CD4-positive, alpha-beta T cell treated with Interleukin-1 beta for 1 hour (primary cell): Measurements from ENCODE around the gene CHST8.
A peak's percentile ranks its signal among the peaks of the same experiment; 100 is the strongest.
"Not testable (repeated sequence)": the region's sequence is repeated elsewhere in the genome, so short reads cannot be mapped to it uniquely, and the experiment has no call there.

ENCODE experiments used
- DNase-seq, 2 donors: peaks; one replicate each; pipeline ENCODE4 v3.0.0-alpha.2; 2020 to 2022

Gene CHST8

DNA sequence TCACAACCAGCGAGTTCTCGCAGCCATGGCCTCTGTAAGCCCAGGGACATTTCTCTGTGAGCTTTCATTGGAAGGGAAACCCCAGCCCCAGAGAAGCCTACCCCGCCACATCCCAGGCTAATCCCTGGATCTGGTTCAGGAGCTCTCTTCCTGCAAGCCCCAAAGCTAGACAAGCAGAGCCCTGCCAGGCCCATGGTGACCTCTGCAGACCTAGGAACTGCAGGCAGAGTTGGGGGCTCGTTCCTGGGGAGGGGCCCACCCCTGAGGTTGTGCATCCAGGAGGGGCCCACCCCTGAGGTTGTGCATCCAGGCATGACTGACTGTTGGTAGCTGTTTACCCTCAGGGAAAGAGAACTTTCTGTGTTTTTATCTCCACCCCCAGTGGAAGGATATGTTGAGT, 196.7 kb downstream of the CHST8 start:
- DNase-seq, result no peak

DNA sequence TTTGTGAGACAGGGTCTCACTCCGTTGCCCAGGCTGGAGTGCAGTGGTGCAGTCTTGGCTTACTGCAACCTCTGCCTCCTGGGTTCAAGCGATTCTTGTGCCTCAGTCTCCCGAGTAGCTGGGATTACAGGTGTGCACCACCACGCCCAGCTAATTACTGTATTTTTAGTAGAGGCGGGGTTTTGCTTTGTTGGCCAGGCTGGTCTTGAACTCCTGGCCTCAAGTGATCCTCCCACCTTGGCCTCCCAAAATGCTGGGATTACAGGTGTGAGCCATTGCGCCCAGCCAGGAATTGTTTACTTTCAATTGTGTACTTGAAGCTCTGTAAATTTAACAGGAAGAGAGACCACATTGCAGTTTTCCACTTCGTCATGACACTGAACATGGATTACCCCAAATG, 197.3 kb downstream of the CHST8 start:
- DNase-seq, result not testable (repeated sequence)

DNA sequence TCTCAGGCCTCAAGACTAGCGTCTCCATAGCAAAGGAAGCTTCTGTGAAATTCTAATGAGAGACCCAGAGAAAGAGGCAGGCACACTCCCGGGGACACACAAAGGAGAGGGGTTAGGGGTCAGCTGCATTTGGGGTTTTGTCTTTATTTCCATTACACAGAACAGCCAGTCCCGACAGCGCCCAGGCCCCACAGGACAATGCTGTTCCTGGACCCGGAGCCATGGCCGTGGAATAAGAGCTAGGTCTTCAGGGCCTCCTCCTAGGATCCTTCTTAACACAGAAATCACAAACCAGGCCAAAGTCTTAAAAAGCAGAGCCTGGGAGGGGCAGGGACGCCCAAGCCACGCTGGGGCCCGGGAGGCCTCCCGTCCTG, 197.7 kb downstream of the CHST8 start:
- DNase-seq, result no peak

DNA sequence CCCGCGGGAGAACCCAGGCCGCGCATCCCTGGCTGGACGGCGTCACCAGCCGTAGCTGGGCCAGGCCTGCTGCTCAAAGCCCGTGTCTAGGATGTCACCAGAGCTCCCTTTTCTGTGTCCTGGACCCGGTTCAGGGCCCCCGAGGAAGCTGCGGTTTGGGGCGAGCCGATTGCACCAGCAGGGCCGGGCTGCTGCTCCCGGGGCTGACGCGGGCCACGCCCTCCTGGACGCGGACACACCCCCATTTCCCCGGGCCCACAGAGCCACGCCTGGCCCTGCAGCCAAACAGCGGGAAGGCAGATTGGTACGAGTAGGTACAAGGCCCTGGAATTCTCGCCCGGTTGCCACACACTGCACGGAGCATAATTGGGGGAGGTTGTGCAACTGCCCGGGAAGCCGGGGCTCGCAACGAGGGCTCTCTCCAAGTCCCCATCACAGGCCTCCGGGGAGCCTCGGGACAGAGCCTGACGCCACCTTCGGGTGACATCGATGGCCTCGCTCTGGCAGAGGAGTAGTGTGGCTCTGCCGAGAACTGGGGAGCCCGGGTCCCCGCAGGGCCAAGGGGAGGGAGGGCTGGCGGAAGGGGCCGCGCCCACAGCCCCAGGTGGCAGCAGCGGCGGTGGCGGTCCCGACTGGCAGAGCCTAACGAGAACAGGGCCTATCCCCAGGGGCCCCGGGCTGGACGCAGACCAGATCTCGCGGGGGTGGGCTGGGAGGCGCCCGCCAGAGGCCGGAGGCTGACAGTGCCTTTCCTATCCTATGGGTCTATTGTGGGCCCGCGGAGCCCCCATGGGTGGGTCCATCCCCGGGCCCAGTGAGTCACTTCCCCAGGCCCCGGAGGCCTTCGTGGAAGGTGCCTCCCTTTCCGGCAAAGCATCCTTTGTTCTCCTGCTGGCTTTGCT, 198.4 kb downstream of the CHST8 start:
- peak; percentile 58 to 76 for DNase-seq

DNA sequence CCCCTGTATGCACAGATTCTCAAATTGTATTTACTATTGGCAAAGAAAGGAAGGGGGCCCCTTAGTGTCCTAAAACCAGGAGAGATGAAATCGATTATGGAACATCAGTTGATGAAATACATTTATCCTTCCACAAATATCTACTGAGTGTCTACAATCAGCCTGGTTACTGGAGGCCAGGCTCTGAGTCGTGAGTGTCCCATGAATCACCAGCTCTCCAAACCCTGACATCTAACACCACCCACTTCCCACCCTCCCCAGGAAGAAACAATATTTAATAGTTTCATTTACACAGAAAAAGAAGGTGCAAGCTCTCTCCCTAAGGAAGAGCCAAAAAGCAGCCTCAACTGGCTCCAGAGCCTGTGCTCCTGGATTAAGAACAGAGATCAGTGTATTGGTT, 200.1 kb downstream of the CHST8 start:
- DNase-seq, result no peak
